ENCODE measurements around the gene PLA2G12B. TPM values are rescaled to one million over a fixed set of nuclear protein-coding genes. Genes with fewer than 3 reads are reported as not detected.
"Not testable (repeated sequence)": the region's sequence is repeated elsewhere in the genome, so short reads cannot be mapped to it uniquely, and the experiment has no call there.

Gene PLA2G12B, protein sequence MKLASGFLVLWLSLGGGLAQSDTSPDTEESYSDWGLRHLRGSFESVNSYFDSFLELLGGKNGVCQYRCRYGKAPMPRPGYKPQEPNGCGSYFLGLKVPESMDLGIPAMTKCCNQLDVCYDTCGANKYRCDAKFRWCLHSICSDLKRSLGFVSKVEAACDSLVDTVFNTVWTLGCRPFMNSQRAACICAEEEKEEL
- total RNA-seq = not detected

DNA sequence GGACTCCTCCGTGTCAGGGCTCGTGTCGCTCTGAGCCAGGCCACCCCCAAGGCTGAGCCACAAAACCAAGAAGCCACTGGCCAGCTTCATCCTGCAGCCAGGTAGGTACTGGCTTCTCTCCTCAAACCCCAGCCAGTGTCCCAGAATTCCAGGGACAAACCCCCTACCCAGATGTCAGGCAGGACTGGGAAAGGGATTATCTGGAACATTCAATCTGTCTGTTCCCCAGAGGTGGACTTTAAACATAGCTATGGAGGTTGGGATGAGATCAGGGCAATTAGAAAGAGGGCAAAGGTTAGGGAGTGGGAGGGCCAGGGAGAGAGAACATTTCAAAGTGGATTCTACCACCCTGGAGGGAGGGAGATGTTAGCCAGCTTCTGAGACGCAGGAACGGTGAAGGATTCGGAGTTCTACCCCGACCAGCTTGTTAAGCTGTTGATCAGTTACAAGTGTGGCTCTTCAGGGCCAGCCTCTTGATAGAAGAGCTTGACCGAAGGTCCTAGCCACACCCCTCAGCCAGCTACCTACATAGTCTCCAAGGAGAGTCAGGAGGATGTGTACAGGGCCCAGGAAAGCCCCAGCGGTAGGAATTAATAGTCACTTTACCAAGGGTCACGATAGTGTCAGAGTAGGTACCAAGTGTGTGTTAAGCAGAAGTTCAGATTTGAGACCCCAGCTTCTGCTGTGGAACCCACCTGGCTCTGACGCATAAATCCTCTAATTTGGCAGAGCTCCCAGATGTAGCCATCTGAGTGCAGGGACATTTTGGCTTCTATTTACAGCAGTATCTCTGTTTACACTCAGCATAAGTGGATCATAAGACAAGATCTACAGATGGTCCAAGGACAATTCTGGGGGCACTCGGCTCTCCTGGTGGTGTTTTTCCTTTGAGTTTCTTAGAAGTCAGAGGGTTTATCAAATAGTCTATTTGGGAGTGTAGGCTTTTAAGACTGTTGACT, at the start of gene PLA2G12B:
TSS of gene PLA2G12B (minus strand) at position 211 of the 959 bp plus-strand sequence. CDS start at position 90, 121 bp downstream.
- ATAC-seq = no peak

DNA sequence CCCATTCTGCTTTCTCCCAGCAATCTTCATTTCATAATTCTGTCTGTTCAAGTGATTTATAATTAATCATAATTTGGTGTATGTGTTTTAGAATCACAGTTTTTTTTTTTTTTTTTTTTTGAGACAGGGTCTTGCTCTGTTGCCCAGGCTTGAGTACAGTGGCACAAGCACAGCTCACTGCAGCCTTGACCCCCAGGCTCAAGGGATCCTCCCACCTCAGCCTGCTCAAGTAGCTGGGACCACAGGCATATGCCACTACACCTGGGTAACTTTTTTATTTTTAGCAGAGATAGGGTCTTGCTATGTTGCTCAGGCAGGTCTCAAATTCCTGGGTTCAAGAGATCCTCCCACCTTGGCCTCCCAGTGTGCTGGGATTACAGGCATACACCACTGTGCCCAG, 49.2 kb upstream of the PLA2G12B start:
- ATAC-seq = no peak

DNA sequence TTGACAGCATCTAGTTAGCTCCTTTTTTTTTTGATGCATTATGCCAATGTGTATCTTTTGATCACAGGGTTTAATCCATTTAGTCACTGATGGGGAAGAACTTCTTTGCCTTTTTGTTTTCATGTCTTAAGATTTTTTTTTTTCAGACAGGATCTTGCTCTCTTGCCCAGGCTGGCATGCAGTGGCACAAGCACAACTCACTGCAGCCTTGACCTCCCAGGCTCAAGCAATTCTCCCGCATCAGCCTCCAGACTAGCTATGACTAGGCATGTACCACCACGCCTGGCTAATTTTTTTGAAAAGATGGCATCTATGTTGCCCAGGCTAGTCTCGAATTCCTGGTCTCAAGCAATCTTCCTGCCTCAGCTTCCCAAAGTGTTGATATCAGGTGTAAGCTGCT, 46.4 kb upstream of the PLA2G12B start:
- ATAC-seq = no peak

DNA sequence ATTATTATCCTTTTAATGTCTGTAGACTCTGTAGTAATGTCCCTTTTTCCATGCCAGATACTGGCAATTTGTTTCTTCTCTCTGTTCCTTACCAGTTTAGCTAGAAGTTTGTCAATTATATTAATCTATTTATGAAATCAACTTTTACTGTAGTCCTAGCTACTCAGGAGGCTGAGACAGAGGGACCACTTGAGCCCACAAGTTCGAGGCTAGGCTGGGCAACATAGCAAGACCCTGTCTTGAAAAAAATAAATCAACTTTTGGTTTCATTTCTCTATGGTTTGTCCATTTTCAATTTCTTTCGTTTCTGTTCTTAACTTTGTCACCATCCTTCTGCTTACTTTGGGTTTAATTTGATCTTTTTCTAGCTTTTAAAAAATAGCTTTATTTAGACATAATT, 42.5 kb upstream of the PLA2G12B start:
- no peak for ATAC-seq

DNA sequence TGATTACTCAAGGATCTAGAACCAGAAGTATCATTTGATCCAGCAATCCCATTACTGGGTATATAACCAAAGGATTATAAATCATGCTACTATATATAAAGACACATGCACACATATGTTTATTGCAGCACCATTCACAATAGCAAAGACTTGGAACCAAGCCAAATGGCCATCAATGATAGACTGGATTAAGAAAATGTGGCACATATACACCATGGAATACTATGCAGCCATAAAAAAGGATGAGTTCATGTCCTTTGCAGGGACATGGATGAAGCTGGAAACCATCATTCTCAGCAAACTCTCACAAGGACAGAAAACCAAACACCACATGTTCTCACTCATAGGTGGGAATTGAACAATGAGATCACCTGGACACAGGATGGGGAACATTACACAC, 40.9 kb upstream of the PLA2G12B start:
- not testable (repeated sequence) for ATAC-seq

DNA sequence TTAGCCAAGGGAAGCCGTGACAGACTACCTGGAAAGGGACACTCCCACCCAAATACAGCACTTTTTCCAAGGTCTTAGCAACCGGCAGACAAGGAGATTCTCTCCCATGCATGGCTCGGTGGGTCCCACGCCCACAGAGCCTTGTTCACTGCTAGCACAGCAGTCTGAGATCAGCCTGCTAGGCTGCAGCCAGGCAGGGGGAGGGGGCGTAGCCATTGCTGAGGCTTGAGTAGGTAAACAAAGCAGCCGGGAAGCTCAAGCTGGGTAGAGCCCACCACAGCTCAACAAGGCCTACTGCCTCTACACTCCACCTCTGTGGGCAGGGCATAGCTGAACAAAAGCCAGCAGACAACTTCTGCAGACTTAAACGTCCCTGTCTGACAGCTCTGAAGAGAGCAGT, 35.2 kb upstream of the PLA2G12B start:
- ATAC-seq = not testable (repeated sequence)

DNA sequence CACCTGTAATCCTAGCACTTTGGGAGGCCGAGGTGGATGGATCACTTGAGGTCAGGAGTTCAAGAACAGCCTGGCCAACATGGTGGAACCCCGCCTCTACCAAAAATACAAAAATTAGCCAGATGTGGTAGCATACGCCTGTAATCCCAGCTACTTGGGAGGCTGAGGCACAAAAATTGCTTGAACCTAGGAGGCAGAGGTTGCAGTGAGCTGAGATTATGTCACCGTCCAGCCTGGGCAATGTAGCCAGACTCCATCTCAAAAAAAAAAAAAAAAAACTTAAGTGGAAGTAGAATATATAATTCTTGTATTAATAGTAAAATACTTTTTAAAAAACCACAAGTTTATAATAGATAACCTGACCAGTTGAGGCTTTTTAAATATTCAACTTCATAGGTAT, 30.0 kb upstream of the PLA2G12B start:
- ATAC-seq = not testable (repeated sequence)

DNA sequence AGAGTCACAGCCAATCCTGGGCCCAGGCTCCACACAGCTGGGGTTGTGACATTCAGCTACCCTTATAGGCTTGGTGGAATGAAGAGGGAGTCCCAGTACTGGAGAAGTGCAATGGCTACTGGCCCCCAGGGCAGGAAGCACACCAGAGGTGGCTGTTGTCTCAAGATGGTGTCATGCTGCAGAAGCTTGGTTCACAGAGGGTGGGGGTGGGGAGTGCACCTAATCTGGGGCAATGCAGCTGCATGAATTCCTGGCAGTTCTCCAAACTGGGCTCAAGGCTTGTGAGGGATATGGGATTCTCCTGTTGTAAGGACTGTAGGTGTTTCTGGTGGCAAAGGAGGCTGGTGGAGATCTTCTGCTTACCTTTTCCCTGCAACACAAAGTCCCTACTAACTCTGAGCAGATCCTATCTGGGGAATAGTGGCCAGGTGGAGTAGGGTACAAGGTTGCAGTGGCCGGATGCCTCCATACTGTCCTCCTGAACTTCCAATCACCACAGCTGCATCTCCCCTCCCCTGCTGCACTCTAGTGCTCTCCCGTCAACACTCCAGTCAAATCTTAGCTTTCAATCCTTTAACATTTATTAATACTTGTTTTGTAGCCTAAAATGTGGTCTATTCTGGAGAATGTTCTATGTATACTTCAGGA, 27.4 kb upstream of the PLA2G12B start:
- ATAC-seq = no peak

DNA sequence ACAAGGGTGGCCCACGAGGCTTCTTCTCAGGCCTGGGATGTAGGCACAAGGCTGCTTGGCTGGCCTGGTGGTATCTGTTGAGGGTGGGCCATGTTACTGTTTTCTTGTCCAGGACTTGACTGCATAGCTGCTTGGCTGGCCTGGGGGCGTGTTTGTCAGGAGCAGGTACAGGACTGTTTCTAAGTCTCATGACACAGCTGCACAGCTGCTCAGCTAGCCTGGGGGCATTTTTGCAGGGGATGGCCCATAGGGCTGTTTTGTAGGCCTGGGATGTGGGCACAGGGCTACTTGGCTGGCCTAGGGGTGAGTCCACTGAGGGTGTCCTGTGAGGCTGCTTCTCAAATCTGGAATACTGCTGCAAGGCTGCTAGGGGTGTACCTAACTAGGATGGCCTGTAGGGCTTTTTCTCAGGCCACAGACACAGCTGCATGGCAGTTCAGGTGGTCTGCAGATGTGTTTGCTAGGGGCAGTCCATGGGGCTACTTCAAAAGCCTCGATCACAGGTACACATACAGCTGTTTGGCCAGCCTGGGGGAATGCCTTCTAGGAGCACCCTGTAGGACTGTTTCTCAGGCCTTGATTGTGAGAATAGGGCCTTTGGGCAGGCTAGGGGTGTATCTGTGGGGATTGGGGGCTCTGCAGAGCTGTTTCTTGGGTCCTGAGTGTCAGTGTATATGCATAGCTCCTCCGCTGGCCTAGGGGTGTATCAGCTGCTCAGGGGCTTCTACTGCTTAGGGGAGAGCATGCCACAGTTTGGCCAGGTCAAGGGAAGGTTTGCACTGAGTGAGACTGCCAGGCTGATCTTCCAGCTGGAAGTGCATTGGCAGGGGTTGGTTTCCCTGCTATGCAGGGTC, 26.6 kb upstream of the PLA2G12B start:
- peak; percentile 22 for ATAC-seq

DNA sequence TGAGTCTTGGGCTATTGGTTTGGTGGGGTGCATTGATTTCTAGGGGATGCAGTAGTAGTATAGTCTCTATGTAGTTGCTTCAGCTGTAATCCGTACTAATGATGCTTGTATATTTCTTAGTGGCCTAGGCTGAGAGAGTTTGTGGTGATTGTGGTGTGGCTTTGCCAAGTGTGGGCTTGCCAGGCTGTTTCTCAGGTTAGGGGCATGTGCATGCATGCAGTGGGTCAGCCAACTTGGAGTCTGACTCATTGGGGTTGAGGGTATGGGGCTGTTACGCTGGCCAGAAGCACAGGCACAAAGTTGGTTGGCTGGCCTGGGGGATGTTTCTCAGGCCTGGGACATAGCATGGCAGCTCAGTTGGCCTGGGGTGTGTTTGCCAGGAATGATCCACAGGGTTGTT, 25.7 kb upstream of the PLA2G12B start:
- no peak for ATAC-seq

DNA sequence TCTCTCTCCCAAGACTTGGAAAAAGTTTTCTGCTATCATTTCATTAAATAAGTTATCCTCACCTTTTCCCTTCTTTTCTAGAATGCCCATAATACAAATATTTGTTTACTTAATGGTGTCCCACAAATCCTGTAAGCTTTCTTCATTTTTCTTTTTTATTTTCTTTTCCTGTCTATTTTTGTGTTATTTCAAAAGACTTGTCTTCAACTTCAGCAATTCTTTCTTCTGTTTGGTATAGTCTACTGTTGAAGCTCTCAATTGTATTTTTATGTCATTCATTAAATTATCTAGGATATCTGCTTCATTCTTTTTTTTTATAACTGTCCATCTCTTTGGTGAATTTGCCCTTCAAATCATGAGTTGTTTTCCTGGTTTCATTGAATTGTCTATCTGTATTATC, 25.1 kb upstream of the PLA2G12B start:
- ATAC-seq = no peak

DNA sequence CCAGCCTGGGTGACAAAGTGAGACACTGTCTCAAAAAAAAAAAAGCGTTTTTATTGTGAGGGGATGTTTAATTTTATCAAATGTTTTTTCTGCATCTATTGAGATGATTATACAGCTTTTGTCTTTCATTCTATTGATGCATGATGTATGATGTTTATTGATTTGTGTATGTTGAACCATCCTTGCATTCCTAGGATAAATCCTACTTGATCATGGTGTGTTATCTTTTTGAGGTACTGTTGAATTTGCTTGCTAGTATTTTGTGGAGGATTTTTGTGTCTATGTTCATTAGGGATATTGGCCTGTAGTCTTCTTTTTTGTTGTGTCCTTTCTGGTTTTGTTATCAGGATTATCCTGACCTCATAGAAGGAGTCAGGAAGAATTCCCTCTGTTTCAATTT, 22.3 kb upstream of the PLA2G12B start:
- ATAC-seq = no peak

DNA sequence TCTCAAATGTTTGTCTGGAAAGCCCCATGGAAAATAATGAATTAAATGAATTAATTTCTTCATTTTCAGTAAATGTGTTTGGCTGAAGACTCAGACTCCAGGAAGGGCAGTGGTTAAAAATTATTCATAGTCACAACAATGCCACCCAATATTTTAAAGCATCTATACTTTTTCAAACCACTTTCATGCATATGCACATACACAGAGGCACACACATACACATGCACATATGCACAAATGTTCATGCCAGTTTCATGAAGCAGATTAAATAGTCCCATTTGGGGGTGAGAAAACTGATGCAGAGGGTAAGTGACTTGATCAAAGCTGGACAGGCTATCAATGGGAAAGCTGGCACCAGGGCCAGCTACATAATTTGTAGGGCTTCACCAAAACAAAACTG, 1.4 kb upstream of the PLA2G12B start:
- no peak for ATAC-seq

DNA sequence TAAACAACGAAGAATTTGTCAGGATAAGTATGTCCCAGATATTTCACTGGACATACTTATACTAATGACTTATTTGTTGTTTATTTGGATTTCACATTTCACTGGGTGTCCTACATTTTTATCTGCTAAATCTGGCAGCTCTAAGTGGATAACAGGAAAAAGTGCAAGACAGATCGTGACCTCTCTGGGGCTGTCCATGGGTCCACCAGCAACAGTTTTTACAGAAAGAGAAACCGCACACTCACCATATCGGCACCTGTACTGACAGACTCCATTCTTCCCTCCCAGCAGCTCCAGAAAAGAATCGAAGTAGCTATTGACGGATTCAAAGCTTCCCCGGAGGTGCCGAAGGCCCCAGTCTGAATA, 393 bp downstream of the PLA2G12B start:
- no peak for ATAC-seq

DNA sequence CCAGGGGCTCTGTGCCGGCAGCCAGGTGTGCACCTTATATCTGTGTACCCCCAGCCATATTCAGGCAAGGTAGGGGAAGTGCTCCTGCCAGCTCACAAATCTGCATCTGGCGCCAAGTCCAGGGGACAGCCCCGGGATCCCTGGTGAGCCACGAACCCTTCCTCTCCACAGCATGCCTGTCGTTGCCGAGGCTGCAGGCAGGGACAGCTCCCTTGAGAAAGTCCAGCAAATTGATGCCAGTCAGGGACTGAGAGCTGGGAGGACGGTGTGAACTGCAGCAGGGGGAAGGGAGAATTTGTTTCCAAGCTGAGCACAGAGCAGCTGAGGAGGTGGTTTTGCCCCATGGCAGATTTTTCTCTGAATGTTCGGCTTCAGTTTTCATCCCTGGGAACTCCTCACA, 919 bp downstream of the PLA2G12B start:
- no peak for ATAC-seq

DNA sequence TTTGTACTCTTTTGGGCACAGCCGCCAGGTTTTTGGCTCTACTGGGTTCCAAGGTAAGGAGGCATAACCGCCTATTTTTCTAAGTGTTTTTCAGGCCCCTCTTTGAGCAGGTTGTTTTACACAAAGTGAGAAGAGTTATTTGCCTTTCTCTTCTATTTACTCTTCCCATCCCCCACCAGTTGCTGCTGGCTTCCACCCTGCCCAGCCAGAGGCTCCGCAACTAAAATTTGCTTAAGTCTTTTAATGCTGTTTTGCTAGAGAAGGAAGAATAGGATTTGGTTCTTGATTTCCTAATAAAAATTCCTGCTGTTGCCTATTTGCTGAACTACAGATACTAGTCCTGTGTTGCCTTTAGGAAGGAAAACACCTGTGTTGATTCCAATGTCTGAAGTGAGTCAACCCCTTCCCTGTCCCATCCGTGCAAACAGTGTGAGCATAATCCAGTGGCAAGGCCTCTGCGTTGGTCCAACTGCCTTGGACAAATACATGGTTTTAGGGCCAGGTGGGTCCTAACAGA, 1.9 kb downstream of the PLA2G12B start:
- ATAC-seq = no peak

DNA sequence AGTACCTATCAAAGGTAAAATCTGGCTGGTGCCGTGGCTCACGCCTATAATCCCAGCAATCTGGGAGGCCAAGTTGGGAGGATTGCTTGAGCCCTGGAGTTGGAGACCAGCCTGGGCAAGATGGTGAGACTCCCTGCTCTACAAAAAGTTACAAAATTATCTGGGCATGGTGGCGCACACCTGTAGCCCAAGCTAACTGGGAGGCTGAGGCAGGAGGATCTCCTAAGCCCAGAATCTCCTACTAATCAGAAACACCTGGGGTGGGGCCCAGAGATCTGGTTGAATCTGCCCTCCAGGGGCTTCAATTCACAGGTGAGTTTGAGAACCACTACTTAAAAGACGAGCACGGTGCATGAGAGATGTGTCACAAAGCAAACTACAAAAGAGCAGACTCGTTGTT, 2.4 kb downstream of the PLA2G12B start:
- no peak for ATAC-seq

DNA sequence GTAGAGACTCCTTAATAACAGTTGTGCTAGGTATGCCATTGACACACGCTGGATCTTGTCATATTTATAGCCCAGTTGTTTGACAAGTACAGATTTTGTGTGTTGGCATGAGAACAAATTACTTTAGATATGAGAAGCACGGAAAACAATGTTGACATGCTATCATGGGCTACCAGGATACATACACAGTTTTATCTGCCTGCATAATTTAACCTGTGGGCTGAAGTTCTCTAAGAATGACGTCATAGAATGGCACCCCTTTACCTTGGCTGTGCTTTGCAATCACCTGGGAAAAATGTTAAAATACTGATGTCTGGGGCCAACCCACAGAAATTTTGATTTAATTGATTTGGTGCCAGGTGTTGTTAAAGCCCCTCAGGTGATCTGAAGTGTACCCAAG, 2.8 kb downstream of the PLA2G12B start:
- no peak for ATAC-seq

DNA sequence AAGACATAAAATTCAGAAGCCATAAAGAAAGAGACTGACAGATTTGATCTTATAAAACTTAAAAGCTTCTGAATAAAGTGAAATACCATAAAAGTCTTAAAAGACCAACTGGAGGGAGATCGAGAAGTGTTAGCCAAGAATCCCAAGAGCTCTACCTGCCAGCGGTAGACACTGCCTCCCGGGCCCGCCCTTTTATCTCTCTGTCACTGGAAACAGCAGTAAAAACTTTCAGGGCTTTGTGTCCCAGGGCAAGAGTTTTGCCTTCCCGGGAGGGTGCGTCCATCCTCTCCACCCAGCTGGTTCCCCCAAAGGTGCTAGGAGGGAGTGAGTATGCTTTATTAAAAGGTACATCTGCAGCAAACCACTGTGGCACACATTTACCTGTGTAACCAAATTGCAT, 5.8 kb downstream of the PLA2G12B start:
- ATAC-seq = no peak

DNA sequence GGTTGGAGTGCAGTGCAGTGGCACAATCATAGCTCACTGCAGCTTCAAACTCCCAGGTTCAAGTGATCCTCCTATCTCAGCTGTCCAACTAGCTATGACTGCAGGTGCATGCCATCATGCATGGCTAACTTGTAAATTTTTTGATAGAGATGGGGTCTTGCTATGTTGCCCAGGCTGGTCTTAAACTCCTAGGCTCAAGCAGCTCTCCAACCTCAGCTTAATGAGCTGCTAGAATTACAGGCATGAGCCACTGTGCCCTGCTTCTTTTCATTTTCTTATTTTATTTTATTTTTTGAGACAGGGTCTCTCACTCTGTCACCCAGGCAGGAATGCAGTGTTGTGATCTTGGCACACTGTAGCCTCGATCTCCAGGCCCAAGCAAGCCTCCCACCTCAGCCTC, 7.6 kb downstream of the PLA2G12B start:
- ATAC-seq = no peak

DNA sequence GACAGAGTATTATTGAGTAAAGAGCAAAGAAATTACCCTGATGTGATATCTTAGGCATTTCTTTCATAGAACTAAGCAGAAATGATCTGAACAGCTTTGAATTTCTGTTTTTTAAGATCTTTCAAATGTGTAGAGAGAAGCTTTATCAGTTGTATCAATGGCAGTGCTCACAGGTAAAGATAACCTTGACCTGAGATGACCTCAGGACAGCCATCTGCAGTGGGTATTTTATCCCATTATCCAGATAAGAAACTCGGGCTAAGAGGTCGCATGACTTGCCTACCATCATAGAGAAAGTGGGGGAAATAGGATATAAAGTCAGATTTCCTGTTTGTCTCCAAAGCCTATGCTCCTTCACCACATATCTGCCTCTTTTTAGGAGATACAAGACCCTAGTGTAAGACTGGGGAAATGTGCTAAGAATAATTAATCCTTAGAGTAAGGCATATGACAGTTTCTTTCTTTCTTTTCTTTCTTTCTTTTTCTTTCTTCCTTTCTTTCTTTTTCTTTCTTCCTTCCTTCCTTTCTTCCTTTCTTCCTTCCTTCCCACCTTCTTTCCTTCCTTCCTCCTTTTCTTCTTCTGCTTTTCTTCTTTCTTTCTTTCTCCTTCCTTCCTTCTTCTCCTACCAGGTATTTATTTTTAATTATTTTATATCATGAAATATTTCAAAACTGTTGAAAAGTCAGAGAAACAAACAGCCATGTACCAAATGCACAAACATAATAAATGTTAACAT, 10.9 kb downstream of the PLA2G12B start:
- ATAC-seq = no peak

DNA sequence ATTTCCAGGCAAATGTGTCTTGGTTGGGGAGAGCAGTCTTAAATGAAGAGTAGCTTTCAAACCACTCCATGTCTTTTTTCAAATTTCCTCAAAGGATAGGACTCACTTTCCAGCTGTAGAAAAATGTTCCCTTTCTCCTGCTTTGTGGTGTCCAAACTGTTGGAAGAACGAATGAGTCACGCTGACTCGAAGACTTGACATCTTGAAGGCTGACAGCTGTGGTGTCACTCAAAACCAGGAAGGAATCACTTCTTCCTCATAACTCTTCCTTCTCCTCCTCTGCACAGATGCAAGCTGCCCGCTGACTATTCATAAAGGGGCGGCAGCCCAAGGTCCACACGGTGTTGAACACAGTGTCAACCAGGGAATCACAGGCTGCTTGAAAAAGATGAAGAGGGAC, 19.2 kb downstream of the PLA2G12B start:
- no peak for ATAC-seq

All from esophagus mucosa (tissue), 1 donor.